NCI-H1436 (cell line): ENCODE measurements around the gene VGLL4.

Experiments used
- DNase-seq: peaks from one replicate; lab custom pipeline; 2025; lab: John Stamatoyannopoulos, UW

The VGLL4 gene

GRCh38 chr3:11653298-11654055 lies 9.8 kb upstream of the VGLL4 start:
- DNase-seq, result no peak

GRCh38 chr3:11651900-11652299 lies 8.2 kb upstream of the VGLL4 start:
- no peak for DNase-seq

GRCh38 chr3:11651477-11651876 lies 7.8 kb upstream of the VGLL4 start:
- DNase-seq, result no peak

- no peak for DNase-seq
Measured at GRCh38 chr3:11650391-11650790, 6.7 kb upstream of the VGLL4 start.

- DNase-seq, result no peak
Measured at GRCh38 chr3:11648735-11649134, 5.0 kb upstream of the VGLL4 start.

- DNase-seq, result no peak
Measured at GRCh38 chr3:11643201-11643603, 513 bp downstream of the VGLL4 start.

- no peak for DNase-seq
Measured at GRCh38 chr3:11642431-11643191, 1.1 kb downstream of the VGLL4 start.

GRCh38 chr3:11641683-11642430 lies 1.9 kb downstream of the VGLL4 start:
- DNase-seq, result no peak

GRCh38 chr3:11641316-11641682 lies 2.4 kb downstream of the VGLL4 start:
- no peak for DNase-seq

GRCh38 chr3:11640009-11640673 lies 3.6 kb downstream of the VGLL4 start:
- DNase-seq, result no peak

GRCh38 chr3:11638495-11639358 lies 5.0 kb downstream of the VGLL4 start:
- no peak for DNase-seq

- no peak for DNase-seq
Measured at GRCh38 chr3:11637901-11638458, 5.7 kb downstream of the VGLL4 start.

- no peak for DNase-seq
Measured at GRCh38 chr3:11636394-11636770, 7.3 kb downstream of the VGLL4 start.

GRCh38 chr3:11635680-11636393 lies 7.9 kb downstream of the VGLL4 start:
- no peak for DNase-seq

GRCh38 chr3:11634974-11635612 lies 8.6 kb downstream of the VGLL4 start:
- DNase-seq, result no peak

- no peak for DNase-seq
Measured at GRCh38 chr3:11634081-11634635, 9.6 kb downstream of the VGLL4 start.

GRCh38 chr3:11632966-11633365 lies 10.7 kb downstream of the VGLL4 start:
- no peak for DNase-seq

- no peak for DNase-seq
Measured at GRCh38 chr3:11632564-11632963, 11.2 kb downstream of the VGLL4 start.

- DNase-seq, result no peak
Measured at GRCh38 chr3:11631820-11632219, 11.9 kb downstream of the VGLL4 start.

- no peak for DNase-seq
Measured at GRCh38 chr3:11629716-11630115, 14.0 kb downstream of the VGLL4 start.
